Cerebellar cortex (tissue), 1 donor: ENCODE data around the gene ZNF366.
A peak's percentile ranks its signal among the peaks of the same experiment; 100 is the strongest.

ENCODE experiments used
- DNase-seq: peaks from one replicate; pipeline ENCODE4 v3.0.0-alpha.2; 2015; ENCODE audit warnings: low spot score

Gene ZNF366

DNA sequence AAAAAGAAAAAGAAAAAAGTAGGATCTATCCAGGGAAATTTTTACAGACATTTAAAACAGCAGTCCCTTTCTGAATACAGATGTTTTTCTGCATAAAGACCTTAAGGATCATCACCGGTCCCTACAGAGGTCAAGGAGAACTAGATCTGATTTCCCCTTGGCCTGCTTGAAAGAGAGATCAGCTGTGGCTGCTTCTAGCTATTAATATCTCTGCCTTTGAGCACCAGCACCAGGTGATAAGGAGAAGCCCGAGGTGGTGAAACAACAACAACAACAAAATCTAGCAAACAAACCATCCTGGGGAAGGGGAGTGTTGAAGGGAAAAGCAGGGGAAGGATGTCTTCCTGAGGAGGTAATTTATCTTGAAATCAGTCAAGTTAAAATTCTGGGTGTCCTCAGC lies 42.1 kb downstream of the ZNF366 start:
- no peak for DNase-seq

- DNase-seq: no peak
Observed at GRCh38 chr5:72464071-72464470, 43.1 kb downstream of the ZNF366 start.

DNA sequence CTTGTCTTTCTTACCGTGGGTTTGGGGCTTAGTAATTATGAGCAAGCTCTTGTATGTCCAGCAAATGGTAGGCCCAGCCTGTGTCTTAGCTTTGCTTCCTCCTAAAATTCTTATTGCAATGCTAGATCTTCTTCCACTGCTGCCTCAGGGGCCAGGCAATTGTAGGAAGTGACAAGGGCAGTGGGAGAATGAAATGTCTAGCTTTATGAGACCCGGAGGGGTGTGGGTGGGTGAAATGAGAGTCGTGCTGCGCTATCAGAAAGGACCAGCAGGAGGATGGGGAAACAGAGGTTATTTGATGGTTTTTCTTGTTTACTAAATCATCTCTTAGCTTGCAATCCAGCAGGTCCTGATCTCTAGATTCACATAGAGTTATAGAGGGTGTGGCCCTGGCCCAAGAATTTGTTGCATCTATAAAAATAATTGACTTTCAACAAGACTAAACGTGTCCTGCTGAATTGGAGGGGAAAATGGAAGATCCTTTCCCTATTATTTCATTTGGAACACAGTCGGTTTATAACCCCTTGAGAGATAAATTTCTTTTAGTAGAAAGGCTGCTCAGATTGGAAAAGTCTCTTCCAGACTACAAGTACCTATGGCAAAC lies 43.7 kb downstream of the ZNF366 start:
- no peak for DNase-seq

GRCh38 chr5:72460413-72460812 lies 46.8 kb downstream of the ZNF366 start:
- no peak for DNase-seq

DNA sequence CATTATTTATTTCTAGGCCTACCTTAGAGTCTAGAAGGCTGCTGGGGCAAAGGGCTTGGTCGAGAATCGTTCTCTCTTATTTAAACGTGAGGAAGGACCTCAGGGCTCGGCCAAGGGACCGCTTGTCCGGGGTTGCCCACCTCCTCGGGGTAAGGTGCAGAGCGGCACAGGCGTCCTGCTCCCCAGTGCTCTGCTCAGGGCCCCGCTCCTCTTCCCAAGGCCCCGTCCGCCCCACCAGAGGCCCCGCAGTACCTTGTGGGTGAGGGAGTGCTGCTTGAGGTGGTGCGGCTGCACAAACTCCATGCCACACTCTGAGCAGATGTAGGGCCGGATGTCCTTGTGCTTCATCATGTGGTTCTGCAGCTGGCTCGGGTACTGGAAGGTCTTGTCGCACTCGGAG lies 47.3 kb downstream of the ZNF366 start:
- no peak for DNase-seq

DNA sequence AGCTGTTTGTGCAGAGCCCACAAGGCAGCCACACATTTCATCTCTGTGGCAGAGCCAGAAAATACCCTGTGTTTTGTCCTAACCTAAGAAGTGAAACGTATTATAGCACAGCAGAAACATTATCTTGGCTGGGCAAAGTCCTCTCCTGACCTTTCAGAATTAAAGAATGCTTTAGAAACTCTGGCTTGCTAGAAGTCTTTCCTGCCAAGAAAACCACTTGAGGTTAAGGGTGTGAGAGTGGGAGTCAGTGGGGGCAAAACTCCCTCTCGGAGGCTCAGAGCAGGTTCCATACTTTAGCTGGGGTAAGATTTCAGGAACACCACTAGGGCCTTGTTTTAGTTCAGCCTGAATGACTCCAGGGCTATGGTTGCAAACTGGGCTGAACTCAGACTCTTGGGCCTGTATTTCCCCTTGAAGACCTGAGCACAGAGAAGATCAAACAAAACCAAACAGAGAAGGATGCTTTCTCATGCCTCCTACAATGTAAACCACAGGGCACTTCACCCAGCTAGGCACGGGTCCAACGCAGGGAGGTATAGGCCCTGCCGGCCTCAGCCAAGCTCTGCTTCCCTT lies 48.0 kb downstream of the ZNF366 start:
- DNase-seq: no peak

- no peak for DNase-seq
Observed at GRCh38 chr5:72458407-72458806, 48.8 kb downstream of the ZNF366 start.

GRCh38 chr5:72457491-72457890 lies 49.7 kb downstream of the ZNF366 start:
- no peak for DNase-seq

DNA sequence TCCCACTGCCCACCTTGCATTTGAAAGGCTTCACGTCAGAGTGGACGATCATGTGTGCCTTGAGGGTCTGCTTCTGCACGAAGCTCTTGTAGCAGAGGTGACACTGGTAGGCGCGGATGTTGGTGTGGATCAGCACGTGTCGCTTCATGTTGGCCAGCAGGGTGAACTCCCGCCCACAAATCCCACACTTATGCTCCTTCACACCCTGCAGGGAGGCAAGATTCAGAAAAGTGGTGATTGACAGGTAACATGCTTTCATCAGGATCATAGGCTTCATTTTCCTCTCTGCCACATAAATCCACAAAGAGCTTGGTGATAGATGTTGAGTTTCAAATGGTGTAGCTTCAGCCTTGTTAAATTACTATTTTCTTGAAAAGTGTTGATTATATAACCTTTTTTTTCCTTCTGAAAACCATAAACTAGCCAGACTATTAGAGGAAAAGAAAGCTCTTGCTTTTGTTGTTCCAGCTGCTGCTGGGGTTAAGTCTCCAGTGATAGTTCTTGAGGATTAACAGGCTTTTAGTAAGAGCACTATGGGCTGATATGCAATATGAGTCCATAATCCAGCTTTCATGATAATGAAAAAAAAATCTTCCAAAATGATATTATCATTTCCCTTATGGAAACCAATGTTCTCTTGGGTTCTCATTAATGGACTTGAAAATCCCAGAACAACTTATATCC lies 50.7 kb downstream of the ZNF366 start:
- no peak for DNase-seq

DNA sequence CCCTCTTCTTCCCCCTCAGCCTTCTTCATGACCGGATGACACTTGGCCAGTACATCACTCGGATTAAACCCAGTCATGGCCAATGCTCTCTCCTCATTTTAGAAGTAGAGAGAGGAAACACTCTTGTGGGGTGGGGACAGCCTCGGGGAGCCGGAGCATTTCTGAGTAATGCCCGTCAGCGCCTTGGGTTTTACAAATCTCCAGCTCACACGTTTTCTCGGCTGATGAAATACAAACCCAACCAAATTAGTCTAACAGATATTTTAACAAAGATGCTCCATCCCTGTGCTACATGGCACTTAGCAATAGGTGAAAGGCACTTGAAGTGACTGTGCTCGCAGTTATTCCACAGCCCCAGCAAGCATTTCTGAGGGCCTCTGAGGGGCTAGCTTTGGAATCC lies 51.7 kb downstream of the ZNF366 start:
- DNase-seq: no peak

- DNase-seq: no peak
Observed at GRCh38 chr5:72454996-72455395, 52.2 kb downstream of the ZNF366 start.

- no peak for DNase-seq
Observed at GRCh38 chr5:72453246-72453775, 53.9 kb downstream of the ZNF366 start.

GRCh38 chr5:72452515-72453245 lies 54.5 kb downstream of the ZNF366 start:
- no peak for DNase-seq

GRCh38 chr5:72451741-72452505 lies 55.3 kb downstream of the ZNF366 start:
- peak; percentile 1 for DNase-seq

- DNase-seq: no peak
Observed at GRCh38 chr5:72448368-72448767, 58.8 kb downstream of the ZNF366 start.

DNA sequence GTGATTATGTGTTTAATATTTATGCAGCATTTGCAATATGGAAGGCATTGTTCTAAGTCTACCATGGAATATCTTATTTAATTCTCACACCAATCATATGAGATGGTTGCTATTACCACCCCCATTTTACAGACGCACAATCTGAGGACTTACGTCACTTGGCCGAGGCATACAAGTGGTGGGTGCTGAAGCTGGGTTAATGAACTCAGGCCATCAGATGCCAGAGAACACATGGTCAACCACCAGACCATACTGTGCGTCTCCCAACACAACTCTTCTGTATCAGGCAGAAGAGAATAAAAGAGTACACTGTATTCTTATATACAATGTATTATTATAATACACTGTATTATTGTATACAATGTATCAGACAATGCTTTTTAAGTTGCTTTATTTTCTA lies 59.5 kb downstream of the ZNF366 start:
- no peak for DNase-seq

DNA sequence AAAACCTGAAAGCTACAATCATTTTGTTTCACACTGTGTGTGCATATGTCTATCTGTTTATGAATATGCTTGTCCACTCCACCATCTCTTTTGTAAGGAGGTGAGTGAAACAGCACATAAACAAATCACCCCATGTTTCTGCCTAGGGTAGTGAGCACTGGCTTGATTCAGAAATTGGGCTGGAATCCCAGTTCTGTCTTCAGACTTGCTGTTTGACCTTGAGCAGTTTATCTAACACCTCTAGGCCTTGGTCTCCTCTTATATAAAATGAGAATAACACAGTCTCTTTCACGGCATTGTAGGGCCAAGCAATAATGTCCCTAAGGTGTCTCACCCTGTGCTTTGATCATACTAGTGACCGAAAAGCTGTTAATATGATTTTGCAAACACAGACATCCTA lies 61.2 kb downstream of the ZNF366 start:
- peak; percentile 32 for DNase-seq

GRCh38 chr5:72443883-72444282 lies 63.3 kb downstream of the ZNF366 start:
- DNase-seq: no peak

GRCh38 chr5:72441862-72442540 lies 65.2 kb downstream of the ZNF366 start:
- no peak for DNase-seq

- no peak for DNase-seq
Observed at GRCh38 chr5:72441094-72441723, 66.0 kb downstream of the ZNF366 start.

DNA sequence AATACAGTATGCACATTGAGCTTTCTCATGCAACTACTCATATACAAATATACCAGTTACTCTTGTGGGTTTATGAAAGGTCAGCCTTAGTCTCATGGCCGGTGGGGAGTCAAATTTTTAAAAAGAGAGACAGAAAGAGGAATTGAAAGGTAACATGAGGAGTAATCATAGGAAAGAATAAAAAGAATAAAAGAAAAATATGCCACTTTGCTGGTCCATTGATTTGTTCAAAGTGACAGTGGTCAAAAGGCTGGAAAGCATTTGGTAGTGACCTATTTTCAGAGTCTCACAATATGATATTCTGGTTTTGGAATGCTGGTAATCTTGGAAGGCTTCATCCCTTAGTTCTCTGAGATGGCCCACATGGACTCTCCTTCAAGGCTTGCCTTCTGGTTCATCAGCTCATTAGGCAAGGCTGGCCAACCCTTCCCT lies 67.0 kb downstream of the ZNF366 start:
- DNase-seq: no peak
